HCT116 (cell line): Measurements from ENCODE around the gene ZSCAN16. TPM values are rescaled to one million over a fixed set of nuclear protein-coding genes. Genes with fewer than 3 reads are reported as not detected.

Source experiments
- ATAC-seq: fragments of 200-7000 bp; cut with Tn5 transposase; 2 replicates; pipeline ENCODE4 v1.9.1; 2020; ENCODE audit warnings: mild to moderate bottlenecking, moderate library complexity
- BruUV-seq: library from RNA; stranded (reverse); fragments of 400-500 nt; replicated peaks from 2 replicates; lab custom pipeline; 2021; lab: Mats Ljungman, UMichigan
- CTCF ChIA-PET: fragments of 300-600 bp; sonication (Branson Sonifier 250); formaldehyde crosslinking; loops from one replicate; lab custom pipeline; 2021; ENCODE audit warnings: antibody characterized with exemption; lab: Charles Lee
- POLR2A ChIA-PET: fragments of 300-600, 350-600 bp; sonication (Branson Sonifier 250); formaldehyde crosslinking; loops from one replicate; lab custom pipeline; 2021; ENCODE audit warnings: antibody characterized with exemption; lab: Charles Lee
- RAD21 ChIA-PET, 2 experiments: fragments of 300-600 bp; sonication (Branson Sonifier 250); formaldehyde crosslinking; loops; one replicate each; lab custom pipeline; 2023; ENCODE audit warnings: low total read pairs in 2 of 2; ENCODE audit not compliant: uncharacterized antibody in 2 of 2, unreplicated experiment in 2 of 2, low non-redundant PET in 1 of 2; lab: Charles Lee
- DNase-seq: peaks from one replicate; pipeline ENCODE4 v3.0.0-alpha.2; 2010; ENCODE audit warnings: low read depth, low spot score
- H2AFZ ChIP-seq: fragments of 200-600 bp; shearing (Covaris generic), sonication (generic); 2 replicates; pipeline ENCODE4 v1.6.1; 2017; ENCODE audit warnings: low read depth, mixed run types, mixed read lengths, antibody characterized with exemption, low read length; ENCODE audit not compliant: poor library complexity, severe bottlenecking
- H3K27ac ChIP-seq: 2 replicates; pipeline ENCODE4 v1.5.1; 2012; ENCODE audit warnings: low read depth, low read length
- H3K27me3 ChIP-seq: fragments of 200-600 bp; sonication (generic); 2 replicates; pipeline ENCODE4 v1.6.1; 2016; ENCODE audit warnings: mixed run types, low read length, mixed read lengths; ENCODE audit not compliant: insufficient read depth
- H3K36me3 ChIP-seq, 2 experiments: fragments of 200-500 bp in 1 of 2; fragments of 200-600 bp in 1 of 2; sonication (Bioruptor generic) in 1 of 2; sonication (generic) in 1 of 2; 2 replicates each; pipeline versions ENCODE4 v1.5.1 to v1.6.1; 2014 to 2016; ENCODE audit warnings: low read length in 2 of 2, inconsistent platforms in 1 of 2, mixed read lengths in 1 of 2, mixed run types in 1 of 2; ENCODE audit not compliant: insufficient read depth in 2 of 2, control insufficient read depth in 1 of 2
- H3K4me1 ChIP-seq, 2 experiments: fragments of 200-600 bp in 1 of 2; sonication (generic) in 1 of 2; 2 replicates each; pipeline versions ENCODE4 v1.5.1 to v1.6.1; 2012 to 2017; ENCODE audit warnings: low read length in 2 of 2, inconsistent platforms in 1 of 2, mild to moderate bottlenecking in 1 of 2, mixed read lengths in 1 of 2, mixed run types in 1 of 2, moderate library complexity in 1 of 2; ENCODE audit not compliant: insufficient read depth in 2 of 2, control insufficient read depth in 1 of 2
- H3K4me2 ChIP-seq: fragments of 200-600 bp; sonication (generic); 2 replicates; pipeline ENCODE4 v1.6.1; 2017; ENCODE audit warnings: mixed run types, low read length, mixed read lengths
- H3K4me3 ChIP-seq, 2 experiments: fragments of 200-600 bp in 1 of 2; sonication (generic) in 1 of 2; replicated peaks in 1 of 2; 2 replicates each; pipeline ENCODE4 v1.5.1; 2011 to 2016; ENCODE audit warnings: low read length in 2 of 2, control low read depth in 1 of 2, low read depth in 1 of 2, mild to moderate bottlenecking in 1 of 2, mixed read lengths in 1 of 2, mixed run types in 1 of 2
- H3K79me2 ChIP-seq: fragments of 200-600 bp; sonication (generic); 2 replicates; pipeline ENCODE4 v1.6.1; 2017; ENCODE audit warnings: mild to moderate bottlenecking, mixed run types, low read length, moderate library complexity, mixed read lengths; ENCODE audit not compliant: insufficient read depth
- H3K9ac ChIP-seq: fragments of 200-600 bp; sonication (generic); 2 replicates; pipeline ENCODE4 v1.6.1; 2016; ENCODE audit warnings: low read length, mixed read lengths
- H3K9me2 ChIP-seq: fragments of 200-600 bp; sonication (generic), shearing (Covaris generic); 2 replicates; pipeline ENCODE4 v1.6.1; 2017; ENCODE audit warnings: mixed run types, mild to moderate bottlenecking, moderate library complexity; ENCODE audit not compliant: insufficient read depth
- H3K9me3 ChIP-seq, 2 experiments: fragments of 200-500 bp in 1 of 2; fragments of 200-600 bp in 1 of 2; sonication (Bioruptor generic) in 1 of 2; sonication (generic) in 1 of 2; 2 replicates each; pipeline ENCODE4 v1.6.1; 2014 to 2017; ENCODE audit warnings: low read length in 2 of 2, mixed read lengths in 2 of 2, inconsistent platforms in 1 of 2, low read depth in 1 of 2, mild to moderate bottlenecking in 1 of 2, mixed run types in 1 of 2, moderate library complexity in 1 of 2; ENCODE audit not compliant: control insufficient read depth in 1 of 2, insufficient read depth in 1 of 2
- H4K20me1 ChIP-seq: fragments of 200-600 bp; sonication (generic), shearing (Covaris generic); 2 replicates; pipeline ENCODE4 v1.6.1; 2017; ENCODE audit warnings: mixed run types, mild to moderate bottlenecking, moderate library complexity; ENCODE audit not compliant: insufficient read depth
- ATF3 ChIP-seq: IDR thresholded peaks from 2 replicates; pipeline ENCODE4 v1.6.1; 2012
- CBX3 ChIP-seq: IDR thresholded peaks from 2 replicates; pipeline ENCODE4 v1.6.1; 2012; ENCODE audit warnings: low read depth
- CTCF ChIP-seq, 3 experiments: fragments of 200-600 bp in 1 of 3; sonication (generic) in 1 of 3; IDR thresholded peaks in 2 of 3; conservative IDR thresholded peaks in 1 of 3; 2 replicates each; pipeline ENCODE4 v1.5.1; 2012 to 2017; ENCODE audit warnings: low read depth in 2 of 3, low read length in 2 of 3, antibody characterized with exemption in 1 of 3, borderline replicate concordance in 1 of 3, control low read depth in 1 of 3, mild to moderate bottlenecking in 1 of 3, mixed read lengths in 1 of 3, mixed run types in 1 of 3, moderate library complexity in 1 of 3; ENCODE audit not compliant: insufficient read depth in 1 of 3
- EZH2 ChIP-seq: fragments of 200-600 bp; sonication (generic); IDR thresholded peaks from 2 replicates; pipeline ENCODE4 v1.6.1; 2017; ENCODE audit warnings: antibody characterized with exemption, mixed run types
- EZH2phosphoT487 ChIP-seq: fragments of 200-600 bp; IDR thresholded peaks from 2 replicates; pipeline ENCODE4 v1.6.1; 2018; ENCODE audit warnings: antibody characterized with exemption, borderline replicate concordance
- JUND ChIP-seq: IDR thresholded peaks from 2 replicates; pipeline ENCODE4 v1.6.1; 2012
- POLR2A ChIP-seq: IDR thresholded peaks from 2 replicates; pipeline ENCODE4 v1.7.0; 2011; ENCODE audit warnings: borderline replicate concordance; ENCODE audit not compliant: insufficient read depth, insufficient read length; ENCODE audit errors: extremely low read depth
- POLR2AphosphoS5 ChIP-seq: IDR thresholded peaks from 2 replicates; pipeline ENCODE4 v1.6.1; 2011; ENCODE audit warnings: mild to moderate bottlenecking, low read depth, low read length, moderate library complexity
- RAD21 ChIP-seq: IDR thresholded peaks from 2 replicates; pipeline ENCODE4 v1.6.1; 2012; ENCODE audit warnings: low read depth, mild to moderate bottlenecking
- REST ChIP-seq: IDR thresholded peaks from 2 replicates; pipeline ENCODE4 v1.6.1; 2012; ENCODE audit warnings: low read depth
- SIN3A ChIP-seq: IDR thresholded peaks from 2 replicates; pipeline ENCODE4 v1.6.1; 2012; ENCODE audit warnings: low read depth
- TCF7L2 ChIP-seq: IDR thresholded peaks from 2 replicates; pipeline ENCODE4 v1.7.0; 2011; ENCODE audit warnings: borderline replicate concordance, inconsistent platforms; ENCODE audit not compliant: insufficient read depth, insufficient read length; ENCODE audit errors: extremely low read depth
- YY1 ChIP-seq: IDR thresholded peaks from 2 replicates; pipeline ENCODE4 v1.6.1; 2011; ENCODE audit warnings: low read length, low read depth, moderate library complexity, mild to moderate bottlenecking; ENCODE audit not compliant: insufficient replicate concordance; ENCODE audit errors: extremely low read depth
- ZBTB33 ChIP-seq: IDR thresholded peaks from 2 replicates; pipeline ENCODE4 v1.6.1; 2011; ENCODE audit warnings: mild to moderate bottlenecking, low read length, moderate library complexity; ENCODE audit not compliant: insufficient replicate concordance; ENCODE audit errors: extremely low read depth
- ZFX ChIP-seq: fragments of 450-650 bp; IDR thresholded peaks from 2 replicates; pipeline ENCODE4 v1.6.1; 2017
- ZNF274 ChIP-seq: fragments of 200-500 bp; sonication (Bioruptor generic); IDR thresholded peaks from 2 replicates; pipeline ENCODE4 v1.6.1; 2014; ENCODE audit warnings: mild to moderate bottlenecking, low read depth, low read length, inconsistent platforms
- intact Hi-C: fragments of 100-400 bp; cut with micrococcal nuclease; formaldehyde crosslinking; loops from 2 replicates; pipeline ENCODE4 v1.10.0; 2022
- total RNA-seq: library from RNA; stranded (reverse); gene quantifications from one replicate; pipeline ENCODE4 v1.2.1, GENCODE V29; 2021; ENCODE audit not compliant: unreplicated experiment
- TF ChIP-seq, protein P1 (sequence below): IDR thresholded peaks from 2 replicates; pipeline ENCODE4 v1.6.1; 2012

ZSCAN16 gene
- total RNA-seq, 1 experiment from 2014 or later: 5.0 TPM

GRCh38 chr6:28136585-28137504, 12.4 kb downstream of the ZSCAN16 start:
- 0 out of 4 replicates have a peak, but pooled peaks cover 0 to 8% of the 10 kb centered on the region in 2 experiments for H3K36me3 ChIP-seq
- no peaks in the 10 kb centered on the region for H3K27me3 ChIP-seq
- H3K79me2 ChIP-seq: peaks cover 49% of the 10 kb centered on the region
- H3K4me1 ChIP-seq: peaks cover 10 to 19% of the 10 kb centered on the region in 2 experiments
- H3K4me3 ChIP-seq: peak overlapping the region; percentile 90 to 93
- H3K9me3 ChIP-seq: no peaks in the 10 kb centered on the region
- POLR2A ChIA-PET: interaction anchor here (1.0 to 1.2 kb wide), 2 partner anchors 13 to 244 kb away, joined by 3 to 4 read pairs; partner anchors contain the start of gene ZSCAN16
- H3K4me2 ChIP-seq: peak overlapping the region; percentile 80
- RAD21 ChIA-PET: no interaction called here
- DNase-seq (peak; percentile 78), ATAC-seq (peak; percentile 66)
- no peaks in the 10 kb centered on the region for H4K20me1 ChIP-seq
- no TSS peak for BruUV-seq
- CTCF ChIA-PET: no interaction called here
- no peaks in the 10 kb centered on the region for H3K9me2 ChIP-seq
- intact Hi-C loops: loop anchor here (1.0 kb wide), 1 partner anchor 115 kb away; the partner anchor contains the start of gene ZKSCAN4
- peak overlapping the region; percentile 50 for H3K27ac ChIP-seq
- H2AFZ ChIP-seq: peak overlapping the region; percentile 82
- peak overlapping the region; percentile 71 for H3K9ac ChIP-seq
- TF ChIP-seq ZFX (peak; percentile 54), RAD21 (peak; percentile 25; the same call in 1 of the 2 replicates), TCF7L2 (no peak), EZH2phosphoT487 (no peak), EZH2 (no peak), SIN3A (peak; percentile 93), POLR2AphosphoS5 (peak; percentile 79), POLR2A (peak; percentile 44), YY1 (peak; percentile 55), ZBTB33 (no peak), JUND (no peak), ZNF274 (no peak), CTCF (IDR thresholded peaks at IDR 0.05 in 2 of 3, conservative IDR thresholded peaks at IDR 0.05 in 1 of 3; ENCODE audit: borderline replicate concordance in 1 of 3, insufficient read depth in 1 of 3, low read depth in 2 of 3, low read length in 2 of 3) (no peak), REST (no peak), CBX3 (peak; percentile 79; the same call in 1 of the 2 replicates), ATF3 (no peak)
- TF ChIP-seq, protein P1, sequence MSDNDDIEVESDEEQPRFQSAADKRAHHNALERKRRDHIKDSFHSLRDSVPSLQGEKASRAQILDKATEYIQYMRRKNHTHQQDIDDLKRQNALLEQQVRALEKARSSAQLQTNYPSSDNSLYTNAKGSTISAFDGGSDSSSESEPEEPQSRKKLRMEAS: no peak
